Kidney glomerular epithelial cell (primary cell): Measurements from ENCODE around the gene TEX22.

Experiments
- DNase-seq: peaks from one replicate; lab custom pipeline; 2025; lab: John Stamatoyannopoulos, UW

Gene TEX22

DNA sequence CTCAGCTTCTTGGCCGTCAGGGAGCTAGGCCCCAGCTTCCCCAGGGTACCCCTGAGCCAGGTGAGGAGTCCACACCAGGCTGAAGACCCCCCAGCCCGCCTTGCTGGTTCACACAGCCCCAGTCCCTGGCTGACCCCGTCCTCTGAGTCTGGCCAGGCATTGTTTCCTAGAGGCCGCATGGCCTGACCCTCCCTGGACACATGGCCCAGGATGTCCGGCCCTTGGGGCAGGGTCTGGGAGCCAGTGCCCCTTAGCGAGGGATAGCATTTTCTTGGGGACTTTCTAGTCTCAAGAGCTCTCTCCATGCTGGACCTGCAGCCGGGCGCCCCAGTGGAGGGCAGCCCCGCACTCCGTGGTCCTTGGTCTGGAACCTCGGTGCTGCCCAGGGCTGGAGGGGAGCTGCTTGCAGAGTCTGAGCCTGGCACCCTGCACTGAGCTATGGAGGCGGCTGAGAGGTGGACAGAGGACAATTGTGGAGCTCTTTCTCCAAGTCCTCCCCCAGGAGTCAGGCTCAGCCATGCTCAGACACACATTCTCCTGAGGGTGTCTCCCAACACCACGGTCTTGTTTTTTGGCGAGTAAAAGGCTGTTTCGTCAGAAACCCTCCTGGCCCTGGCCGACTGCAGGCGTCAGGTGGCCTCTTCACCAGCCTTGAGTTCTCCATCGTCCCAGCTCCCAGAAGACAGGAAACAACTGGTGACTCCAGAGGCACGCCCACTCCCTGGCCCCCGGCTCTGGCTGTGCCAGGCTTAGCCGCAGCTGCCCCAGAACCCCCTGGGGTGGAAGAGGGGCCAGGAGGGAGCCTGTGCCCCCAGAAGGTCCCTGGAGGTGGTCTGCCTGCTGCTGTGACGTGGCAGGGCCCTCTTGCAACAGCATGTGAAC is 58.6 kb downstream of the TEX22 start:
- no peak for DNase-seq

DNA sequence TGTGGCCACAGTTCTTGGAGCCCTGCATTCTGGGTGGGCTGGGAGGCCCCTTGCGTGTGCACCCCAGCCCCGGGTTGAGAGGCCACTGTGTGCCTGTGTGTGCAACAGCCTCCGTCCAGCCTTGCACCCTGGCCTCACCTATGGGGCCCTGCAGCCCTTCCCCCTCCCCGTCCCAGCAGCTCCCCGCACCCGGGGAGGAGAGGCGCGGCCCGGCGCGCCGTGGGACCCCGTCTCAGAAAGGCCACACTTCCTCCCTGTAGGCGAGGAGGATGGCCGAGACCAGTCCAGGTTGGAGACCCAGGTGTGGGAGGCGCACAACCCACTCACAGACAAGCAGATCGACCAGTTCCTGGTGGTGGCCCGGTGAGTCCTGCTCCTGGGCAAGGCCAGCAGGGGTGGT is 59.7 kb downstream of the TEX22 start:
- DNase-seq: no peak

DNA sequence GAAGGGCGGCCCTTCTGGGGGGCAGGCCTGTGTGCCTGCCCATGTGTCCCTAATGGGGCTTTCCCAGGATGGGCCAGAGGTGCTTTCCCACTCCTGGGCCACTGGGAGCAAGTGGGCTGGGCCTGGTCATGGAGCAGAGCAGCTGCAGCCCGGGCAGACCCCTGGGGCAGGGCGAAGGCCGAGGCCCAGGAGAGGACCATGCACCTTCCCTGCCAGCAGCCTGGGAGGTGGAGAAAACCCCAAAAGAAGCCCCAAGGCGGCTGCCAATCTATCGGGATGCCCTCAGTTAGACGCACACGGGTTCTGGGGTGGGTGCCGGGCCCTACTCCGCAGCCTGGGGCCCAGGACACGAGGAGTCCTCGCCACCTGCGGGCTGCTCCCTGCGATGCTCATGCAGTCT is 60.2 kb downstream of the TEX22 start:
- DNase-seq: no peak

DNA sequence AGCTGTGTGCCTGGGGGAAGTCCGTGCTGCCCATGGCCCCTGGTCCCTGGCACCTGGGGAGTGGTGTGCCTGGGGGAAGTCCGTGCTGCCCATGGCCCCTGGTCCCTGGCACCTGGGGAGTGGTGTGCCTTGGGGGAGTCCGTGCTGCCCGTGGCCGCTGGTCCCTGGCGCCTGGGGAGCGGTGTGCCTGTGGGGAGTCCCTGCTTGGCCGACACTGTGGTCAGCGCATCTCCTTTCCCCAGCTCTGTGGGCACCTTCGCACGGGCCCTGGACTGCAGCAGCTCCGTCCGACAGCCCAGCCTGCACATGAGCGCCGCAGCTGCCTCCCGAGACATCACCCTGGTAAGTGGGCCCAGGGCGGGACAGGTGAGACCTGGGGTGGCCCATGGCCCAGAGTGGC is 61.8 kb downstream of the TEX22 start:
- DNase-seq: no peak

- DNase-seq: no peak
Observed at GRCh38 chr14:105460616-105461015, 62.3 kb downstream of the TEX22 start.

GRCh38 chr14:105461903-105462302 is 63.6 kb downstream of the TEX22 start:
- no peak for DNase-seq
